DMS 273 (cell line): ENCODE measurements around the gene SULT2B1.
"Not testable (repeated sequence)": the region's sequence is repeated elsewhere in the genome, so short reads cannot be mapped to it uniquely, and the experiment has no call there.

Experiments used
- DNase-seq: peaks from one replicate; lab custom pipeline; 2025; ENCODE audit not compliant: unreplicated experiment; lab: John Stamatoyannopoulos, UW

SULT2B1 gene

GRCh38 chr19:48524732-48525131, 27.2 kb upstream of the SULT2B1 start:
- no peak for DNase-seq

DNA sequence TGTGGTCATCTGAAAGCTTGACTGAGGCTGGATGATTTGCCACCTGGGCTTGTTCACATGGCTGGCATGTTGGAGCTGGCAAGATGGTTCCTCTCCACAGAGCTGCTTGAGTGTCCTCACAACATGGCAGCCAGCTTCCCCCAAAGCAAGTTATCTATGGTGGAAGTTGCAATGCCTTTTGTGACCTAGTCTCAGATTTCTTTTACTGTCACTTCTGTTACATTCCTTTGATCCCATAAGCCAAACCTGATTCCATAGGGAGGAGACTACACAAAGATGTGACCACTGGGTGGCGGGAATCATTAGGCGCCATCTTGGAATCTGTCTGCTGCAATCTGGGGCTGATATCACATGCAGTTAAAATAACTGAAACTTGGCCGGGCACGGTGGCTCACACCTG, 22.8 kb upstream of the SULT2B1 start:
- DNase-seq = no peak

DNA sequence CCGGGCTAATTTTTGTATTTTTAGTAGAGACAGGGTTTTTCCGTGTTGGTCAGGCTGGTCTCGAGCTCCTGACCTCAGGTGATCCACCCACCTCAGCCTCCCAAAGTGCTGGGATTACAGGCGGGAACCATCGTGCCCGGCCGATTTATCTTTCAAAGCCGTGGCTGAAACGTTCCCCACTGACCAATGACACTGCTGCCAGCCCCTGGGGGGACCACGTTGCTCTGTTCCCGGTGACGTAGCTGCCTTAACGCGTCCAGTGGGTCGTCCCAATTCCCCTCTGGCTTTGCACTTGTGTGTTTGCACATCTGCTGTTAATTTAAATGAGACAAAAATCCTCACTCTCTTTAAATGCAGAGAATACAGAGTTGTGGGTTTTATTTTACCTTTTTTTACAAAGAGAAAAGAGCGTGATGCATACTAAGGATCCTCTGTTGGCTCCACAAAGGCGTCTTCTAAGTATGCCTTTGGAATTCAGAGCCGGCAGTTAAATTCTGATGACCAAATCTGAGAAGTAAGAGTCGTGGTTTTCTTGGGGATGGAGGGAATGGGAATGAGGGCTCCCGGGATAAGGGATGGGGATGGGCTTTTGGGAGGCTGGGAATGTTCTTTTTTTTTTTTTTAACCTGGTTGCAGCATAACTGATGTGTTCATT, 21.8 kb upstream of the SULT2B1 start:
- no peak for DNase-seq

GRCh38 chr19:48530770-48531169, 21.2 kb upstream of the SULT2B1 start:
- DNase-seq = no peak

DNA sequence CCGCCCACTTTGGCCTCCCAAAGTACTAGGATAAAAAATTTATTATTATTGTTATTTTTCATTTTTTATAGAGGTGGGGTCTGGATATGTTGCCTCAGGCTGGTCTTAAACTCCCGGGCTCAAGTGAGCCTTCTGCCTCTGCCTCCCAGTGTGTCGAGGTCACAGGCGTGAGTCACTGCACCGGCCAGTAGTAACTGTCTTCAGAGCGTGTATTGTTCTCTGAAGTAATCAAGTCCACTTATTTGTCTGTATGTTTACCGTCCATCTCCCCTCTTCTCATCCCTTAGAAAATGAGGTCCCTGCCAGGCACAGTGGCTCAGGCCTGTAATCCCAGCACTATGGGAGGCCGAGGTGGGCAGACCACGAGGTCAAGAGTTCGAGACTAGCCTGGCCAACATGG, 18.2 kb upstream of the SULT2B1 start:
- no peak for DNase-seq

GRCh38 chr19:48537541-48537940, 14.4 kb upstream of the SULT2B1 start:
- no peak for DNase-seq

DNA sequence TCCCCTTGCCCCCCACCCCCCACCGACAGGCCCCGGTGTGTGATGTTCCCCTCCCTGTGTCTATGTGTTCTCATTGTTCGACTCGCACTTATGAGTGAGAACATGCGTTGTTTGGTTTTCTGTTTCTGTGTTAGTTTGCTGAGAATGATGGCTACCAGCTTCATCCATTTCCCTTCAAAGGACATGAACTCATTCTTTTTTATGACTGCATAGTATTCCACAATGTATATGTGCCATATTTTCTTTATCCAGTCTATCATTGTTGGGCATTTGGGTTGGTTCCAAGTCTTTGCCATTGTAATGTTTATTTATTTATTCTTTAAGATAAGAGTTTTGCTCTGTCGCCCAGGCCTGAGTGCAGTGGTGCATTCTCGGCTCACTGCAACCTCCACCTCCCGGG, 13.9 kb upstream of the SULT2B1 start:
- DNase-seq = not testable (repeated sequence)

DNA sequence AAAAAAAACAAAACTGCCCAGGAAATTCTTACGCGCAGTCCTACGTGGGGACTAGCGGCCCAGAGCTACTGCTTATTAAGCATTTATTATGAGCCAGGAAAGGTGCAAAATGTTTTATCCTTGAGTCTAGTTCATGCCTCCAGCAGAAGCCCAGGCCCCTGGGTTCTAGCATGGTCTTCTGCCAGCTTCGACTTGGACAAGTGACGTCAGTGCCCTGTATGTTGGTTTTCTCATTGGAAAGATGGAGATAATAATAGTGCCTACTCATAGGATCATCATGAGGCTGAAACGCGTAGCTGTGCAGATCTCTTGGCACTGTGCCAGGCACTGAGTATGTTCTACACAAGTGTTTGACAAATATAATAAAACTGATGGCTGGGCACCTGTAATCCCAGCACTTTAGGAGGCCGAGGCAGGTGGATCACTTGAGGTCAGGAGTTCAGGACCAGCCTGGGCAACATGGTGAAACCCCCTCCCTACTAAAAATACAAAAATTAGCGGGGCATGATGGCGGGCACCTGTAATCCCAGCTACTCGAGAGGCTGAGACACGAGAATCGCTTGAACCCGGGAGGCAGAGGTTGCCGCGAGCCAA, 12.4 kb upstream of the SULT2B1 start:
- DNase-seq = peak; percentile 61

DNA sequence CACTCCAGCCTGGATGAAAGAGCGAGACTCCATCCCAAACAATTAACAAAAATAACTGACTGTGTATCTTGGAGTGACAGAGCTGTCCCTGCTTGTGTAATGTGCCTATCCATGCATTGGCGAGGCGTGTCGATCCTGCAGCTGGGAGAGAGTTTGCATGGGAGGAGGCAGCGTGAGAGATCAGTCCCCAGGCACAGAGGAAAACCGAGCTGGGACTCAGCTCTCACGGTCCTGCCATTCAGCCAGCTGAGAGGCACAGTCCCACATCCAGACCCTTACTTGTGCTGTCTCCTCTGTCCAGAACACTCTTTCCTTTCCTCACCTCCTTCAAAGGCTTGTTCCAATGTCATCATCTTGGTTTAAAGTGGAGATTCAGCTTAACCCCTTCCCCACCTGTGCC, 11.9 kb upstream of the SULT2B1 start:
- peak; percentile 42 for DNase-seq

GRCh38 chr19:48541813-48542212, 10.2 kb upstream of the SULT2B1 start:
- DNase-seq = no peak

DNA sequence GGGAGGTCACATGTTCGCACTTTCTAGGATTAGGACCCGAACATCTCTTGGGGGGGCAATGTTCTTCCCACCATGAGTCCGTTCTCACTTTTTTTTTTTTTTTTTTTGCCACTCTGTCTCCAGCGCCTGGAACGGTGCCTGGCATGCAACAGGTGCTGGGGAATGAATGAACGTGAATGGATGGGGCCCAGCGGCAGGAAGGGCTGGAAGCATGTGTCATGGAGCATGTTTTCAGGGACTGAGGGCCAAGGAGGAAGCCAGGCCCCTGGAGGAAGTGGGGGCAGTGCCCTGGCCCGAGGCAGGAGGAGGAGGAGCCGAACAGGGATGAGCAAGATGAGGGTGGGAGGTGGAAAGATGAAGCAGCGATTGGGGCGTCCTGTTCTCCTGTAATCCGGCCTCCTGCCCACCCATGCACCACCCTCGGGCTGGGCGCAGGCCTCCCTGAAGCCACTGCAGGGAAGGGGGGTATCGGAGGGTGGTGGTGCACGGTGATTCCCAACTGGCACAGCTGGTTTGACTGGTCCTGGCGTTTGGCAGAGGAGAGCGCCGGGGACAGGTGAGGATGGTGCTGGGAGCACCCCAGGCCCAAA, 8.8 kb upstream of the SULT2B1 start:
- peak; percentile 54 for DNase-seq

DNA sequence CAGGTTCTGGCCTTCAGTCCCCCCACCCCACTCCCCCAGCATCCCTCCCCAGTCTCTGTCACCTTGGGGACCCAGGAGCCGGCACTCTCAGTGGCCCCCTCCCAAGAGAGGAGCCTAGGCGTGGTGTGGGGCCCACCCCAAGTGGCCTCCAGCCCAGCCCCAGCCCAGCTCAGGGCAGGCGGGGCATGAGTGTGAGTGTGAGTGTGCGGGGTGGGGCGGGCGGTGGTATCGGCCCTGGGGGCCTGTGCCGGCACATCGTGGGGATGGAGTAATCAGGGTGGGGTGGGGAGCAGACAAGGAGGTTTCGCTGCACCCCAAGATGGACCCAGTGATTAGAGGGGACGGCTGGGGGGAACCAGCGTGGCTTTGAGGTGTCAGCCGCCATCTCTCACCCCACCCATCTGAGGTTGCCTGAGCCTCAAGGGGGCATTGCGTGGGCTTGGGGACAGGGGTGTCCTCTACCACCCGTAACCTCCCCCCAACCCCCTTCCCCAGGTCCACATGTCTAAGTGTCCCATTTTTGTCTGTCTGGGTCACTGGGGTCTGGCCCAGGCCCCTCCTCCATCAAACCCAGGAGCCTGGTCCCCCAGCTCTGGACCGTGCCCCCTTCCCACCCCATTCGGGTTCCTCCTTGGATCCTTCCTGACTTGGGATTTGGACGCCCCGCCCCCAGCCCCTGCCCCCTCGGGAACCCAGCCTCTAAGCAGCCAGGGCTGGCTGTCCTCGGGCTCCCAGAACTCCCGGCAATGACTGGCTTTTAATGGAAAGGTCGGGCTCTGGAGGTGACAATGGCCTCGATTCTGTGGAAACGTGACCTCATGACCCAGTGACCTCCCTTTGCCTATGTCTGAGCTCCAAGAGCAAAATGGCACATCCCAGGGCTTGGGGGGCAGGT, 6.9 kb upstream of the SULT2B1 start:
- no peak for DNase-seq

GRCh38 chr19:48547722-48548121, 4.2 kb upstream of the SULT2B1 start:
- no peak for DNase-seq

DNA sequence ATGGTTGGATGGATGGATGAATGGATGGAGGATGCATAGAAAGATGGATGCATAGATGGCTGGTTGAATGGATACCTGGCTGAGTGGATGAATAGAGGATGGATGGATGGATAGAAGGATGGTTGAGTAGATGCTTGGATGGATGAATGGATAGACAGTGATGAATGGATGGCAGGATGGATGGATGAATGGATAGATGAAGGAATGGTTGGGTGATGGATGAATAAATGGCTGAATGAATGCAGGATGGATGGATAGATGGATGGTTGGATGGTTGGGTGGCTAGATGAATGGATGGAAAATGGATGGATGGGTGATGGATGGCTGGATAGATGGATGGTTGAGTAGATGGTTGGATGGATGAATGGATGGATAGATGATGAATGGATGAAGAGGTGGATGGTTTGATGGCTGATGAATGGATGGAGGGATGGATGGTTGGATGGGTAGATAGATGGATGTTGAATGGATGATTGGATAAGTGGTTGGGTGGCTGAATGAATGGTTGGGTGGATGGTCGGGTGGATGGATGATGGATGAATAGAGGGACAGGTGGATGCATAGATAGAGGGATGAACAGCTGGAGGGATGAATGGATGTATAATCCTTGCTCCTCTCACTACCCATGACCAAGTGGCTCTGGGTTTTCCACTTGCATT, 3.6 kb upstream of the SULT2B1 start:
- no peak for DNase-seq

GRCh38 chr19:48549380-48549779, 2.6 kb upstream of the SULT2B1 start:
- no peak for DNase-seq

- no peak for DNase-seq
These were observed 692 bp downstream of the SULT2B1 start for GRCh38 chr19:48552406-48553322.

DNA sequence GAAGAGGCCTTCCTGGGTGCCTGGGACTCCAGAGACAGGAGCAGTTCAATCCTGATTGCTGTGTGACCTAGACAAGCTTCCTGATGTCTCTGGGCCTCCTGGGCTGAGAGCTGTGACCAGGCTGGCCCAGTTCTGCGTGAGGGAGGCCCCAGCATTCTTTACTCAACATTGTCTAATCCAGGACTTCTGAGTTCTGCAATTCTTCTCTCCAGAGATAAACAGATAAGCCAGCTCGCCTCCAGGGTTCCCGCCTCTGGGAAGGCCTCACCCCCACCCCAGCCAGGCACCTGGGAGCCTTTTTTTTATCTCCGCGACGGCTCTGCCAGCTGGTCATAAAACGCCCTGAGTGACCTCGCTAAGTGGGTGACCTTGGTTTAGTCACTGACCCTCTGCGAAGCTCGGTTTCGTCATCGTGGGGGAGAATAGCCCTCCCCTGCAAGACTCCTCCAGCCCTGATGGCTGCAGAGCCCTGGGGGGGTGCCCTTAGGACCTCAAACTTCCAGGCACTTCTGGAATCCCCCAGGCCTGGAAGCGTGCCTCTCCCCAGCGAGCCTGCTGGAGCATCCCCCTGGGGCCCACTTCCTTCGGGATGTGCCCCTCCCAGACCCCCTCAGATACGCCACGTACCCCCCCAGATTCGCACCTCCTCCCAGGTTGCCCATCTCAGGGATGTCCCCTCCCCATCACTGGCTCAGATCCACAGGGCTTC, 1.9 kb downstream of the SULT2B1 start:
- DNase-seq = no peak

DNA sequence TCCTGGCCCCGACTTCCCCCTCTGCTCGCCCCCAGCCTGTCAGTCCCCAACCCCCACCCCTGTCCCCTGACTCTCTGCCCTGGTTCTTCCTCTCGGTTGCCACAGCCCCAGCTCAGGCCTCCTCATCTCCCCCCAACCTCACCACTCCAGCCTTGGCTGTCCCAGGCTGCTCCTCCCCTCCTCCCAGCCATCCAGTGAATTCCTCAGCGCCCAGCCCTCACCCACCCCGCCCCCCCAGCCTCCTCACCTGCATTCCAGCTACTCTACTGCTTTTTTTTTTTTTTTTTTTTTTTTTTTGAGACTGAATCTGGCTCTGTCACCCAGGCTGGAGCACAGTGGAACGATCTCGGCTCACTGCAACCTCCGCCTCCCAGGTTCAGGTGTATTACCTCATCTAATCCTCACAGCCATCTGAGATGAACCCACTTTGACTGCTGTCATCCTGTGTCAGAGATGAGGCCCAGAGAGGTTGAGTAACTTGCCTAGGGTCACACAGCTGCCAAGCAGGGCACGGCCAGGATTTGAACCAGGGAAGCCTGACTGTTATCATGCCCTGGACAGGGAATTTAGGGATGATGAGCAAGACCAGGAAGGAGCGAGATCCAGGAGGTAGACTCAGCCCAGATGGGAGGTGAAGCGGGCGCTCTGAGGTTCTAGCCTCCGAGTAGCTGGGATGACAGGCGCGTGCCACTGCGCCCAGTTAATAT, 2.6 kb downstream of the SULT2B1 start:
- no peak for DNase-seq

DNA sequence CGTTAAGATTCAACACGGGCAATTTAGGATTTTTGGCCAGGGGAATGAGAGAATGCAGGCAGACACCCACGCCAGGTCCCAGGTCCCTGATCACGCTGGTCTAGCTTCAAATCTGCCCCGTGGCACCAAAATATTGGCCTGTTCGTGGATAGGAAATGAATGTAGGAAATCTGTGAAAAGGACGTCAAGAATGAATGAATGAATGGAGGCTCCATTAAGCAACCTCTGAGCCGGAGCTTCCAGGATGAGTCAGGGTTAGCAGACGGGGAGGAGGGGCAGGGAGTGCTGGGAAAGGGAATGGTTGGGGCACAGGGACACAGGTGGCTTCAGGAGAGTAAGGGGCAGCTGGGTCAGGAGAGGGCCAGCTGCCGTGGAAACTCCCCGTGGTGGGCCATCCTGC, 4.2 kb downstream of the SULT2B1 start:
- DNase-seq = peak; percentile 70
